ENCODE data around the gene ALKBH7.

Gene ALKBH7

GRCh38 chr19:6362351-6362801, 10.2 kb upstream of the ALKBH7 start:
- peak overlapping the region; percentile 52 for H3K27ac ChIP-seq
- no peak for DNase-seq (ENCODE audit: low read depth, low spot score)

- no peak for DNase-seq (ENCODE audit: low read depth, low spot score)
- no peak overlapping the region for H3K27ac ChIP-seq
These were observed 8.2 kb upstream of the ALKBH7 start for GRCh38 chr19:6364353-6364752.

GRCh38 chr19:6373096-6373812, 660 bp downstream of the ALKBH7 start:
- peak overlapping the region; percentile 83 for H3K27ac ChIP-seq
- peak; percentile 79 for DNase-seq (ENCODE audit: low read depth, low spot score)

GRCh38 chr19:6373813-6374108, 1.2 kb downstream of the ALKBH7 start:
- DNase-seq (ENCODE audit: low read depth, low spot score): no peak
- peak overlapping the region; percentile 83 for H3K27ac ChIP-seq

- no peak for DNase-seq (ENCODE audit: low read depth, low spot score)
- H3K27ac ChIP-seq: no peak overlapping the region
These were observed 1.6 kb downstream of the ALKBH7 start for GRCh38 chr19:6374161-6374709.

GRCh38 chr19:6374711-6375410, 2.3 kb downstream of the ALKBH7 start:
- DNase-seq (ENCODE audit: low read depth, low spot score): no peak
- H3K27ac ChIP-seq: no peak overlapping the region

- no peak for DNase-seq (ENCODE audit: low read depth, low spot score)
- no peak within 1 kb of the TSS for H3K27ac ChIP-seq
These were observed 2.9 kb downstream of the ALKBH7 start, which contains the start of gene PSPN for GRCh38 chr19:6375411-6376010. PSPN (minus strand) TSS chr19:6375933; CDS start chr19:6375849, 84 bp downstream.

GRCh38 chr19:6376512-6377190, 4.1 kb downstream of the ALKBH7 start:
- no peak overlapping the region for H3K27ac ChIP-seq
- no peak for DNase-seq (ENCODE audit: low read depth, low spot score)

- no peak for DNase-seq (ENCODE audit: low read depth, low spot score)
- no peak overlapping the region for H3K27ac ChIP-seq
These were observed 5.4 kb downstream of the ALKBH7 start for GRCh38 chr19:6378041-6378440.

GRCh38 chr19:6378486-6378885, 5.9 kb downstream of the ALKBH7 start:
- no peak for DNase-seq (ENCODE audit: low read depth, low spot score)
- H3K27ac ChIP-seq: no peak overlapping the region

GRCh38 chr19:6379744-6380143, 7.2 kb downstream of the ALKBH7 start:
- H3K27ac ChIP-seq: no peak overlapping the region
- DNase-seq (ENCODE audit: low read depth, low spot score): no peak

- no peak overlapping the region for H3K27ac ChIP-seq
- no peak for DNase-seq (ENCODE audit: low read depth, low spot score)
These were observed 8.6 kb downstream of the ALKBH7 start for GRCh38 chr19:6381030-6381750.

GRCh38 chr19:6383188-6383587, 10.6 kb downstream of the ALKBH7 start:
- H3K27ac ChIP-seq: no peak overlapping the region
- no peak for DNase-seq (ENCODE audit: low read depth, low spot score)

- no peak overlapping the region for H3K27ac ChIP-seq
- DNase-seq (ENCODE audit: low read depth, low spot score): no peak
These were observed 11.8 kb downstream of the ALKBH7 start for GRCh38 chr19:6384381-6384780.

GRCh38 chr19:6387372-6387771, 14.8 kb downstream of the ALKBH7 start:
- DNase-seq (ENCODE audit: low read depth, low spot score): no peak
- H3K27ac ChIP-seq: no peak overlapping the region

GRCh38 chr19:6392221-6393073, 19.9 kb downstream of the ALKBH7 start:
- DNase-seq (ENCODE audit: low read depth, low spot score): no peak
- H3K27ac ChIP-seq: peak overlapping the region; percentile 78

GRCh38 chr19:6393074-6393982, 20.7 kb downstream of the ALKBH7 start, which contains the start of gene GTF2F1:
GTF2F1 (minus strand) TSS chr19:6393164; CDS start chr19:6392995, 169 bp downstream.
- peak within 1 kb of the TSS; percentile 78 for H3K27ac ChIP-seq
- DNase-seq (ENCODE audit: low read depth, low spot score): peak; percentile 36

- no peak for DNase-seq (ENCODE audit: low read depth, low spot score)
- peak overlapping the region; percentile 78 for H3K27ac ChIP-seq
These were observed 21.4 kb downstream of the ALKBH7 start for GRCh38 chr19:6393983-6394412.

Data from epithelial cell of prostate (primary cell).